Choroid plexus epithelial cell (primary cell): ENCODE data around the gene PDAP1.
A peak's percentile ranks its signal among the peaks of the same experiment; 100 is the strongest.

Experiments used
- DNase-seq: peaks from one replicate; pipeline ENCODE4 v3.0.0-alpha.2; 2010; ENCODE audit warnings: low read depth
- H3K4me3 ChIP-seq: 2 replicates; pipeline ENCODE4 v1.5.1; 2011; ENCODE audit warnings: low read depth, mild to moderate bottlenecking, control low read depth, low read length, moderate library complexity
- TF ChIP-seq, protein P1 (sequence below): conservative IDR thresholded peaks from 2 replicates; pipeline ENCODE4 v1.5.1; 2011; ENCODE audit warnings: low read depth, mild to moderate bottlenecking, control low read depth, inconsistent platforms, low read length, moderate library complexity

Gene PDAP1

GRCh38 chr7:99371376-99371920 is 36.9 kb downstream of the PDAP1 start:
- peak; percentile 28 for DNase-seq
- TF ChIP-seq, protein P1, sequence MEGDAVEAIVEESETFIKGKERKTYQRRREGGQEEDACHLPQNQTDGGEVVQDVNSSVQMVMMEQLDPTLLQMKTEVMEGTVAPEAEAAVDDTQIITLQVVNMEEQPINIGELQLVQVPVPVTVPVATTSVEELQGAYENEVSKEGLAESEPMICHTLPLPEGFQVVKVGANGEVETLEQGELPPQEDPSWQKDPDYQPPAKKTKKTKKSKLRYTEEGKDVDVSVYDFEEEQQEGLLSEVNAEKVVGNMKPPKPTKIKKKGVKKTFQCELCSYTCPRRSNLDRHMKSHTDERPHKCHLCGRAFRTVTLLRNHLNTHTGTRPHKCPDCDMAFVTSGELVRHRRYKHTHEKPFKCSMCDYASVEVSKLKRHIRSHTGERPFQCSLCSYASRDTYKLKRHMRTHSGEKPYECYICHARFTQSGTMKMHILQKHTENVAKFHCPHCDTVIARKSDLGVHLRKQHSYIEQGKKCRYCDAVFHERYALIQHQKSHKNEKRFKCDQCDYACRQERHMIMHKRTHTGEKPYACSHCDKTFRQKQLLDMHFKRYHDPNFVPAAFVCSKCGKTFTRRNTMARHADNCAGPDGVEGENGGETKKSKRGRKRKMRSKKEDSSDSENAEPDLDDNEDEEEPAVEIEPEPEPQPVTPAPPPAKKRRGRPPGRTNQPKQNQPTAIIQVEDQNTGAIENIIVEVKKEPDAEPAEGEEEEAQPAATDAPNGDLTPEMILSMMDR = no peak
- no peak overlapping the region for H3K4me3 ChIP-seq

DNA sequence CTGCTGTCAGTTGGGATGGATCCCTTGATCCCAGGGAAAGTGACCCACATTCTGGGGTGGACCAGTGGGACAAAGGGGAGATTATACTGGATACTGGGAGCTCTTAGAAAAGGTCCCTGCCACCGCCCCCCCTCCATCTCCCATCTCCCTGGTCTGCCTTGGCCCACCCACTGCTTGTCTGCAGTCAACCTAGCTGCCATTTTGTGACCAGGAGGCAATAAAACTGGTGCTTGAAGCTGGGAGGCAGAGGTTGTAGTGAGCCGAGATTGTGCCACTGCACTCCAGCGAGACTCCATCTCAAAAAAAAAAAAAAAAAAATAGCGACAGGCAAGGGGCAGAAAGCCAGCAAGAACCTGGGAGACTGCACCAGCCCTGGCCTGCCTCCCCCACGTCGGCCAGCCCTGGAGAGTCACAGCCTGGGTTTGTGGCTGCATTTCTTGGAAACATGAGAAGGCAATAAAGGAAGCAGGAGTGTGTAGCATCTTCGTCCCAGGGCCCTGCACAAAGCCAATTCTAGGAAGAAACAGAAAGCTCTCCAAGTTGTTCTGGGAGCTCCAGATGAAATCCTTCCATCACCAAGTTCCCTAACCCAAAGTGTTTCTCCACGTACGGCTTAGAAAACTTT is 38.5 kb downstream of the PDAP1 start:
- DNase-seq = no peak
- TF ChIP-seq, protein P1 = no peak
- no peak overlapping the region for H3K4me3 ChIP-seq

GRCh38 chr7:99368750-99369389 is 39.5 kb downstream of the PDAP1 start:
- DNase-seq = peak; percentile 39
- no peak overlapping the region for H3K4me3 ChIP-seq
- TF ChIP-seq, protein P1 = no peak

DNA sequence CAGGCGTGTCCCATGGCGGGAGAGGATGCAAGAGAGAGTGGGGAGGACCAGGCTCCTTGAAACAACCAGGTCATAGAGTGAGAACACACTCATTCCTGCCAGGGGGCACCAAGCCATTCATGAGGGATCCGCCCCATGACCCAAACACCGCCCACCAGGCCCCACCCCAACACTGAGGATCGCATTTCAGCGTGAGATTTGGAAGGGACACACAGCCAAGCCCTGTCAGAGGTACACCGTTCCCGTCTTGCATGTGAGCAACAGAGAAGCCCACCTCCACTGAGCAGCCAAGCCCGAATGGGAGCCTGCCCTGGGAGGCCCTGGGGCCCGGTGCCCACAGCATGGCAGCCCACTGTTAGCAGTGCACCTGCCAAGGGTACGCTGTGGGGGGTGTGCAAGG is 41.8 kb downstream of the PDAP1 start:
- DNase-seq = no peak
- TF ChIP-seq, protein P1 = no peak

GRCh38 chr7:99365318-99366141 is 42.9 kb downstream of the PDAP1 start:
- no peak for DNase-seq
- H3K4me3 ChIP-seq = no peak overlapping the region
- TF ChIP-seq, protein P1 = peak; percentile 71

More for the DNA sequence above, 41.8 kb downstream of the PDAP1 start:
- H3K4me3 ChIP-seq = no peak overlapping the region

- TF ChIP-seq, protein P1 = no peak
- no peak overlapping the region for H3K4me3 ChIP-seq
- peak; percentile 44 for DNase-seq
These were observed 45.1 kb downstream of the PDAP1 start for GRCh38 chr7:99363286-99363685.
